HUES48 (cell line): ENCODE results near the gene PRXL2B.

Experiments used
- H3K27ac ChIP-seq: one replicate; pipeline ENCODE4 v1.7.0; 2013; ENCODE audit warnings: low read depth, low read length, inconsistent platforms
- H3K27me3 ChIP-seq: 2 replicates; pipeline ENCODE4 v1.6.1; 2013; ENCODE audit warnings: mild to moderate bottlenecking, low read length; ENCODE audit not compliant: control insufficient read depth, insufficient read depth
- H3K36me3 ChIP-seq: 2 replicates; pipeline ENCODE4 v1.6.1; 2013; ENCODE audit warnings: low read length; ENCODE audit not compliant: control insufficient read depth, insufficient read depth
- H3K4me1 ChIP-seq: 2 replicates; pipeline ENCODE4 v1.6.1; 2013; ENCODE audit warnings: mild to moderate bottlenecking, low read length; ENCODE audit not compliant: control insufficient read depth, insufficient read depth
- H3K4me3 ChIP-seq: 2 replicates; pipeline ENCODE4 v1.5.1; 2013; ENCODE audit warnings: mild to moderate bottlenecking, low read depth, low read length
- H3K9ac ChIP-seq: 2 replicates; pipeline ENCODE4 v1.6.1; 2013; ENCODE audit warnings: mild to moderate bottlenecking, low read depth, low read length, moderate library complexity
- H3K9me3 ChIP-seq: 2 replicates; pipeline ENCODE4 v1.6.1; 2013; ENCODE audit warnings: low read length; ENCODE audit not compliant: control insufficient read depth, insufficient read depth

Gene PRXL2B

GRCh38 chr1:2586154-2587070, at the start of gene PRXL2B:
TSS of gene PRXL2B (plus strand) at chr1:2586777. CDS start at chr1:2586886, 109 bp downstream.
- 0 out of 2 replicates have a peak, but pooled peaks cover 13% of the 10 kb centered on the region for H3K4me1 ChIP-seq
- peak within 1 kb of the TSS; percentile 88 for H3K27ac ChIP-seq
- peak within 1 kb of the TSS; percentile 88 for H3K4me3 ChIP-seq
- peaks cover 10% of the 10 kb centered on the region for H3K36me3 ChIP-seq
- peak within 1 kb of the TSS; percentile 79 for H3K9ac ChIP-seq
- H3K9me3 ChIP-seq, result no peaks in the 10 kb centered on the region
- H3K27me3 ChIP-seq, result no peaks in the 10 kb centered on the region

GRCh38 chr1:2537784-2538115, 48.8 kb upstream of the PRXL2B start:
- H3K4me1 ChIP-seq, result peaks cover 14% of the 10 kb centered on the region

GRCh38 chr1:2538376-2538775, 48.2 kb upstream of the PRXL2B start:
- Histone ChIP-seq H3K27me3 (peaks cover 70% of the 10 kb centered on the region), H3K9ac (no peak overlapping the region), H3K4me3 (no peak overlapping the region), H3K4me1 (peaks cover 19% of the 10 kb centered on the region), H3K9me3 (no peaks in the 10 kb centered on the region), H3K36me3 (no peaks in the 10 kb centered on the region), H3K27ac (no peak overlapping the region)

More at GRCh38 chr1:2537784-2538115, 48.8 kb upstream of the PRXL2B start:
- H3K9me3 ChIP-seq, result no peaks in the 10 kb centered on the region
- peaks cover 70% of the 10 kb centered on the region for H3K27me3 ChIP-seq
- no peak overlapping the region for H3K9ac ChIP-seq
- no peaks in the 10 kb centered on the region for H3K36me3 ChIP-seq
- H3K27ac ChIP-seq, result no peak overlapping the region
- H3K4me3 ChIP-seq, result no peak overlapping the region

GRCh38 chr1:2538872-2539271, 47.7 kb upstream of the PRXL2B start:
- Histone ChIP-seq H3K36me3 (no peaks in the 10 kb centered on the region), H3K9ac (no peak overlapping the region), H3K27ac (no peak overlapping the region), H3K4me1 (peaks cover 24% of the 10 kb centered on the region), H3K27me3 (peaks cover 70% of the 10 kb centered on the region), H3K4me3 (no peak overlapping the region), H3K9me3 (no peaks in the 10 kb centered on the region)

- Histone ChIP-seq H3K27me3 (peaks cover 66% of the 10 kb centered on the region), H3K9me3 (no peaks in the 10 kb centered on the region), H3K36me3 (no peaks in the 10 kb centered on the region), H3K27ac (no peak overlapping the region), H3K4me3 (no peak overlapping the region), H3K4me1 (peaks cover 27% of the 10 kb centered on the region), H3K9ac (no peak overlapping the region)
Observed at GRCh38 chr1:2539312-2539907, 47.2 kb upstream of the PRXL2B start.

- Histone ChIP-seq H3K36me3 (no peaks in the 10 kb centered on the region), H3K27ac (no peak overlapping the region), H3K4me3 (no peak overlapping the region), H3K4me1 (peaks cover 20% of the 10 kb centered on the region; the same call in 1 of the 2 replicates), H3K27me3 (peaks cover 51% of the 10 kb centered on the region), H3K9me3 (no peaks in the 10 kb centered on the region), H3K9ac (no peak overlapping the region)
Observed at GRCh38 chr1:2540816-2541492, 45.6 kb upstream of the PRXL2B start.

- no peak overlapping the region for H3K27ac ChIP-seq
- peaks cover 20% of the 10 kb centered on the region; the same call in 1 of the 2 replicates for H3K4me1 ChIP-seq
Observed at GRCh38 chr1:2541619-2542245, 44.8 kb upstream of the PRXL2B start.

GRCh38 chr1:2542246-2542915, 44.2 kb upstream of the PRXL2B start:
- no peaks in the 10 kb centered on the region for H3K36me3 ChIP-seq
- no peaks in the 10 kb centered on the region for H3K9me3 ChIP-seq
- peaks cover 21% of the 10 kb centered on the region; the same call in 1 of the 2 replicates for H3K4me1 ChIP-seq
- no peak overlapping the region for H3K27ac ChIP-seq
- H3K4me3 ChIP-seq, result no peak overlapping the region
- no peak overlapping the region for H3K9ac ChIP-seq
- peaks cover 40% of the 10 kb centered on the region for H3K27me3 ChIP-seq

More at GRCh38 chr1:2541619-2542245, 44.8 kb upstream of the PRXL2B start:
- Histone ChIP-seq H3K4me3 (no peak overlapping the region), H3K27me3 (peaks cover 45% of the 10 kb centered on the region), H3K9me3 (no peaks in the 10 kb centered on the region), H3K36me3 (no peaks in the 10 kb centered on the region), H3K9ac (no peak overlapping the region)

- H3K4me3 ChIP-seq, result no peak overlapping the region
- H3K9me3 ChIP-seq, result no peaks in the 10 kb centered on the region
- peaks cover 29% of the 10 kb centered on the region for H3K27me3 ChIP-seq
- H3K27ac ChIP-seq, result no peak overlapping the region
- H3K4me1 ChIP-seq, result peaks cover 26% of the 10 kb centered on the region
- no peaks in the 10 kb centered on the region for H3K36me3 ChIP-seq
- no peak overlapping the region for H3K9ac ChIP-seq
Observed at GRCh38 chr1:2543543-2544092, 43.0 kb upstream of the PRXL2B start.
